Mesendoderm (in vitro differentiated cells): ENCODE results near the gene DNAL4.

ENCODE experiments used
- DNase-seq: peaks from one replicate; pipeline ENCODE4 v3.0.0; 2013
- H2AK5ac ChIP-seq: 2 replicates; pipeline ENCODE4 v1.6.1; 2013; ENCODE audit warnings: low read length, inconsistent platforms
- H2BK120ac ChIP-seq: 2 replicates; pipeline ENCODE4 v1.6.1; 2013; ENCODE audit warnings: low read depth, mild to moderate bottlenecking, low read length, moderate library complexity, mixed read lengths
- H2BK15ac ChIP-seq: replicated peaks from 2 replicates; pipeline ENCODE4 v1.6.1; 2013; ENCODE audit warnings: low read depth, mild to moderate bottlenecking, moderate library complexity
- H2BK5ac ChIP-seq: 2 replicates; pipeline ENCODE4 v1.6.1; 2013; ENCODE audit warnings: low read length, inconsistent platforms
- H3K18ac ChIP-seq: 2 replicates; pipeline ENCODE4 v1.6.1; 2013; ENCODE audit warnings: mild to moderate bottlenecking, low read length, mixed read lengths
- H3K23ac ChIP-seq: one replicate; pipeline ENCODE4 v1.6.1; 2013; ENCODE audit warnings: low read length
- H3K27ac ChIP-seq: 2 replicates; pipeline ENCODE4 v1.5.1; 2013; ENCODE audit warnings: low read depth, mild to moderate bottlenecking, inconsistent platforms, low read length, moderate library complexity
- H3K27me3 ChIP-seq: 2 replicates; pipeline ENCODE4 v1.6.1; 2013; ENCODE audit warnings: low read length, control low read depth, mild to moderate bottlenecking, inconsistent platforms; ENCODE audit not compliant: insufficient read depth, poor library complexity
- H3K36me3 ChIP-seq: 2 replicates; pipeline ENCODE4 v1.6.1; 2013; ENCODE audit warnings: low read length, inconsistent platforms; ENCODE audit not compliant: control insufficient read depth, insufficient read depth
- H3K4ac ChIP-seq: one replicate; pipeline ENCODE4 v1.6.1; 2013; ENCODE audit warnings: low read depth, mild to moderate bottlenecking, low read length, moderate library complexity
- H3K4me1 ChIP-seq: 2 replicates; pipeline ENCODE4 v1.6.1; 2013; ENCODE audit warnings: low read depth, low read length, inconsistent platforms; ENCODE audit not compliant: control insufficient read depth
- H3K4me2 ChIP-seq: 2 replicates; pipeline ENCODE4 v1.6.1; 2013; ENCODE audit warnings: low read length
- H3K4me3 ChIP-seq: 2 replicates; pipeline ENCODE4 v1.5.1; 2013; ENCODE audit warnings: mild to moderate bottlenecking, low read length
- H3K56ac ChIP-seq: one replicate; pipeline ENCODE4 v1.6.1; 2013; ENCODE audit warnings: low read length
- H3K79me1 ChIP-seq: 2 replicates; pipeline ENCODE4 v1.6.1; 2013; ENCODE audit warnings: low read length, inconsistent platforms
- H3K79me2 ChIP-seq: 2 replicates; pipeline ENCODE4 v1.6.1; 2013; ENCODE audit warnings: mild to moderate bottlenecking, low read length; ENCODE audit not compliant: control insufficient read depth, insufficient read depth
- H3K9ac ChIP-seq: 2 replicates; pipeline ENCODE4 v1.6.1; 2013; ENCODE audit warnings: low read length, inconsistent platforms
- H4K5ac ChIP-seq: one replicate; pipeline ENCODE4 v1.6.1; 2013; ENCODE audit warnings: low read length
- H4K8ac ChIP-seq: one replicate; pipeline ENCODE4 v1.6.1; 2013; ENCODE audit warnings: low read depth, mild to moderate bottlenecking, control low read depth, low read length, moderate library complexity
- WGBS: extraction: QIAGEN DNeasy Blood & Tissue Kit; methylation state at CpG from one replicate; pipeline ENCODE4 v1.1.7; 2013; ENCODE audit warnings: low lambda C conversion rate, missing lambda C conversion rate; ENCODE audit not compliant: insufficient coverage; ENCODE audit errors: extremely low coverage; 5-methylcytosine and 5-hydroxymethylcytosine counted together

DNAL4 gene

DNA sequence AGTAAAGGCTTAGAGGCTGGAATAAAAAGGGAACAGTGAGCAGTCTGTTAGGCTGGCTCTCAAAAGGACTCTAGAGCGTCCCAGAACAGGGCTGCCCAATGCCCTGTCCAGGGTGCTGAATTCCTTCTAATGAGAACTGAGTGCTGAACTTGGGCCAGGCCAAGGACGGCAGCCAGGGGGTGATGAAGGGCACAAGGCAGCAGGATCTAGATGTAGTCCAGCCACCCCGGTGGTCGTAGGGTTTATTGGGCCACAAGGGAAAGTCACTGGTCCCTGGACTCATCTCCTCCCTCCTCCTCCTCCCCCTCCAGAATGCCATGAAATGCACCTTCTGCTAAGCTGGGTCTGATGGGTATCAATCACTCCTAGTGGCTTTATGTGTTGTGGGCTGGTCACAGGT lies 30.6 kb upstream of the DNAL4 start:
- Histone ChIP-seq H2BK15ac (no peak overlapping the region), H3K9ac (no peak overlapping the region), H3K56ac (no peak overlapping the region), H3K36me3 (no peaks in the 10 kb centered on the region), H3K4me2 (no peak overlapping the region), H4K5ac (no peak overlapping the region), H3K4ac (no peak overlapping the region), H3K23ac (no peak overlapping the region), H3K4me1 (no peaks in the 10 kb centered on the region), H3K27ac (no peak overlapping the region), H3K18ac (no peak overlapping the region), H2BK120ac (no peak overlapping the region), H2AK5ac (no peak overlapping the region), H3K79me2 (no peaks in the 10 kb centered on the region), H3K27me3 (no peaks in the 10 kb centered on the region), H2BK5ac (no peak overlapping the region), H3K4me3 (no peak overlapping the region), H3K79me1 (no peaks in the 10 kb centered on the region), H4K8ac (no peak overlapping the region)
- no CpG with 5 or more reads among the region's 4 CpGs for WGBS
- DNase-seq = peak; percentile 94

DNA sequence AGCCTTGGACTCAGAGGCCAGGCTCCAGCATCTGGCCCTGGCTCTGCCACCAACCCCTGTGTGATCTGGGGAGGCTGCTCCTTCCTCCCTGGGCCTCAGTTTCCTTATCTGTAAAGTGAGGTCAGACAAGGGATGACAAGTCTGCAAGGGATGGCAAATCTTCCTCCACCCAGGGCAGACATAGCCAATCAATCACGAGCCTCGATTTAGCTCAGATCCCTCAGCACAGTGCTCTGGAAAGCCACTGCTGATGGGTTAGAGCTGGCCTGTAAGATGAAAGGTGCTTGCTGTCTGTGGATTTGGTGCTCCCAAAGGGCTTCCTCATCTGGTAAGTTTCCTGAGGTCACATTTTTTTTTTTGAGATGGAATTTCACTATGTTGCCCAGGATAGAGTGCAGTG lies 29.7 kb upstream of the DNAL4 start:
- no CpG with 5 or more reads among the region's 2 CpGs for WGBS
- H3K18ac ChIP-seq = no peak overlapping the region
- no peak overlapping the region for H3K4ac ChIP-seq
- no peak overlapping the region for H3K23ac ChIP-seq
- no peaks in the 10 kb centered on the region for H3K36me3 ChIP-seq
- H3K27ac ChIP-seq = no peak overlapping the region
- no peaks in the 10 kb centered on the region for H3K4me1 ChIP-seq
- no peak overlapping the region for H2BK5ac ChIP-seq
- no peak overlapping the region for H4K5ac ChIP-seq
- no peak overlapping the region for H3K9ac ChIP-seq
- no peak for DNase-seq
- no peak overlapping the region for H2AK5ac ChIP-seq
- H2BK15ac ChIP-seq = no peak overlapping the region
- H3K4me3 ChIP-seq = no peak overlapping the region
- H3K79me1 ChIP-seq = no peaks in the 10 kb centered on the region
- H3K4me2 ChIP-seq = no peak overlapping the region
- no peaks in the 10 kb centered on the region for H3K79me2 ChIP-seq
- H3K27me3 ChIP-seq = no peaks in the 10 kb centered on the region
- H4K8ac ChIP-seq = no peak overlapping the region
- H3K56ac ChIP-seq = no peak overlapping the region
- no peak overlapping the region for H2BK120ac ChIP-seq

DNA sequence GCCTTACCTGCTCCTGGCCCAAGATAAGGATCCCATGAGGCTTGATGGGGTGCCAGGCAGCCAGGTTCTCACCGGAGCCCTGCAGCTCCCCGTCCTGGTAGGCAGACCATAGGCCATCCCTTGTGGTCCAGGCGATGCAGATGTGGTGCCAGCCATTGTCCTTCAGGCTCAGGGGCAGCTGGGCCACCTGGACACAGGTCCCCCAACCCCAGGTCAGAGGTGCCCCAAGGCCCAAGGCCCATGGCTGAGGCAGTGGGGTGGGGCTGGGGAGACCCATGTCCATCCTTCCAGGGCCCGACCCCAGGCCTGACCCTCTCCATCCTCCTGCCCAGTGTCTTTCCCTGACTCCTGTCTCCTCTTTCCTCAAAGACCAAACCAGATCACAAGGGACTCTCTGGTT lies 29.1 kb upstream of the DNAL4 start:
- no peak overlapping the region for H3K56ac ChIP-seq
- no peak for DNase-seq
- no peaks in the 10 kb centered on the region for H3K27me3 ChIP-seq
- no peak overlapping the region for H2AK5ac ChIP-seq
- no peak overlapping the region for H3K9ac ChIP-seq
- H2BK15ac ChIP-seq = no peak overlapping the region
- no peak overlapping the region for H3K4me2 ChIP-seq
- no peak overlapping the region for H3K18ac ChIP-seq
- H3K4me3 ChIP-seq = no peak overlapping the region
- no peak overlapping the region for H2BK5ac ChIP-seq
- no peaks in the 10 kb centered on the region for H3K36me3 ChIP-seq
- no peaks in the 10 kb centered on the region for H3K79me2 ChIP-seq
- H4K8ac ChIP-seq = no peak overlapping the region
- no peak overlapping the region for H3K27ac ChIP-seq
- no peaks in the 10 kb centered on the region for H3K4me1 ChIP-seq
- H3K23ac ChIP-seq = no peak overlapping the region
- H3K4ac ChIP-seq = no peak overlapping the region
- H3K79me1 ChIP-seq = no peaks in the 10 kb centered on the region
- no peak overlapping the region for H2BK120ac ChIP-seq
- no CpG with 5 or more reads among the region's 4 CpGs for WGBS
- no peak overlapping the region for H4K5ac ChIP-seq

DNA sequence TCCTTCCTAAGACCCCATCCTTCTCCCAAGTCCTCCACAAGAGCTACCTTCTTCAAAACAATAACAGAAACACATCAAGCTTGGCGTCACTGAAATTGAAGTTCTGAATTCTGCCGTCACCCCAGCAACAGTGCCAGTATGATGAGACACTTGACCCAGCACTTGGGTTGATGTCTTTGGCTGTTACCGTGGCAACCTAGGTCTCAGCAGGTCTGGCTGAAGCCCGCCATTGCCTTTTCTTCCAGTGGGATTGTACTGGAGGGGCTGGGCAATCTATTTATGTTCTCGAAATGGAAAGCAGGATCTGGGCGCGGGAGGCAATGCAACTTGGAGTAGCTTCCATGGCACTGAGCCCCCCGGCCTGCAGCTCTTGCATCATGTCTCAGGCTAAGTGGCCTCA lies 26.1 kb upstream of the DNAL4 start:
- H2AK5ac ChIP-seq = no peak overlapping the region
- H3K36me3 ChIP-seq = no peaks in the 10 kb centered on the region
- H2BK15ac ChIP-seq = no peak overlapping the region
- no peak overlapping the region for H3K4ac ChIP-seq
- WGBS = no CpG with 5 or more reads among the region's 8 CpGs
- H3K4me3 ChIP-seq = no peak overlapping the region
- no peak overlapping the region for H3K56ac ChIP-seq
- H3K27me3 ChIP-seq = no peaks in the 10 kb centered on the region
- no peak overlapping the region for H4K8ac ChIP-seq
- H3K18ac ChIP-seq = no peak overlapping the region
- no peaks in the 10 kb centered on the region for H3K79me2 ChIP-seq
- H4K5ac ChIP-seq = no peak overlapping the region
- no peak overlapping the region for H3K4me2 ChIP-seq
- no peak overlapping the region for H3K23ac ChIP-seq
- H3K79me1 ChIP-seq = no peaks in the 10 kb centered on the region
- H2BK120ac ChIP-seq = no peak overlapping the region
- no peak overlapping the region for H3K27ac ChIP-seq
- H2BK5ac ChIP-seq = no peak overlapping the region
- no peaks in the 10 kb centered on the region for H3K4me1 ChIP-seq
- DNase-seq = no peak
- H3K9ac ChIP-seq = no peak overlapping the region

DNA sequence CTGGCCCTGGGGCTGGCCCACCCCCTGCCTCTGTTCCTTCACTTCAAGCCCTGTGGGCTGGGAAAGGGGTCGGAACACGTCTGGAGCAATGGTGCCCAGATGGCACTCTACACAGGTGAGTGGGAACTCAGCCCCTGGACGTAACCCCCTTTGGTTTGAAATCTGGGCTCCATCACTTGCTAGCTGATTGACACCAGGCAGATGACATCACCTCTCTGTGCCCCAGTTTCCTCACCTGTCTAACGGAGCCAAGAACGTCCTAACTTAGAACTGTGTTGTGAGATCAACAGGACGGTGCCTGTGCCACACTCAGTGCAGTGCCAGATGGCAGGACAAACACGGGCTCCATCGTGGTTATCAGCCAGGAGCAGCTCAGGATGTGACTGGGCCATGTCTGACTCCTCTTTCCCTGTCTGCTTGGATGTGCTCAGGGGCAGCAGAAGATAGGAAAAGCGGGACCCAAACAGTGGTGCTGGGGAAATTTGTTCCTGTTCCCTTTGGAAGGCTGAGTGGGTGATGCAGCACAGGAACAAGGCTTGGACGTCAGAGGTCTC lies 25.5 kb upstream of the DNAL4 start:
- Histone ChIP-seq H3K4me3 (no peak overlapping the region), H2AK5ac (no peak overlapping the region), H3K79me2 (no peaks in the 10 kb centered on the region), H3K4me1 (no peaks in the 10 kb centered on the region), H3K27me3 (no peaks in the 10 kb centered on the region), H3K56ac (no peak overlapping the region), H3K23ac (no peak overlapping the region), H2BK5ac (no peak overlapping the region), H3K4ac (no peak overlapping the region), H2BK15ac (no peak overlapping the region), H3K79me1 (no peaks in the 10 kb centered on the region), H4K5ac (no peak overlapping the region), H3K18ac (no peak overlapping the region), H4K8ac (no peak overlapping the region), H3K4me2 (no peak overlapping the region), H3K27ac (no peak overlapping the region), H3K36me3 (no peaks in the 10 kb centered on the region), H2BK120ac (no peak overlapping the region), H3K9ac (no peak overlapping the region)
- no peak for DNase-seq
- no CpG with 5 or more reads among the region's 10 CpGs for WGBS

DNA sequence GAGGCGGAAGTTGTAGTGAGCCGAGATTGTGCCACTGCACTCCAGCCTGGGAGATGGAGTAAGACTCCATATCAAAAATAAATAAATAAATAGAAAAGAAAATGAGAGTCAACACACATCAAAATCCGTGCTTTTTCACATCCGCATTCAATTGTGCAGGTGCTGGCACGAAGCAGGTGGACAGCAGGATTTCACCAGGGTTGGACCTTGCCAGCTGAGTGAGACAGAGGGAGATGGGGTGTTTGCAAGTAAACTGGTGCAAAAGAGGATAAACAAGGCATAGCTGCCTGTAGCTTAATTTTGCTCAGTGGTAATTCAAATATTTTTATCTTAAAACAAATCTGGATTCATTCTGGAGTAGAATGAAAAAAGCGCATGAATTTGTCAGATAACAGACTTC lies 23.3 kb upstream of the DNAL4 start:
- Histone ChIP-seq H3K36me3 (no peaks in the 10 kb centered on the region), H3K79me1 (no peaks in the 10 kb centered on the region), H3K27ac (no peak overlapping the region), H3K56ac (no peak overlapping the region), H2AK5ac (no peak overlapping the region), H4K8ac (no peak overlapping the region), H3K18ac (no peak overlapping the region), H2BK120ac (no peak overlapping the region), H3K79me2 (no peaks in the 10 kb centered on the region), H3K27me3 (no peaks in the 10 kb centered on the region), H2BK5ac (no peak overlapping the region), H3K4me2 (no peak overlapping the region), H3K4ac (no peak overlapping the region), H3K4me3 (no peak overlapping the region), H3K4me1 (no peaks in the 10 kb centered on the region), H3K9ac (no peak overlapping the region), H3K23ac (no peak overlapping the region), H2BK15ac (no peak overlapping the region), H4K5ac (no peak overlapping the region)
- DNase-seq = no peak
- WGBS = no CpG with 5 or more reads among the region's 6 CpGs
